GM12875 (cell line): Measurements from ENCODE around the gene NCOA4.
"Not testable (repeated sequence)": the region's sequence is repeated elsewhere in the genome, so short reads cannot be mapped to it uniquely, and the experiment has no call there.

Experiments used
- H3K4me3 ChIP-seq: one replicate; pipeline ENCODE4 v1.5.1; 2011; ENCODE audit warnings: low read depth, low read length, control low read depth
- TF ChIP-seq, protein P1 (sequence below): IDR thresholded peaks from 2 replicates; pipeline ENCODE4 v1.5.1; 2011; ENCODE audit warnings: low read depth, mild to moderate bottlenecking, control low read depth, inconsistent platforms, low read length, moderate library complexity, borderline replicate concordance; ENCODE audit not compliant: insufficient read depth

Gene NCOA4

DNA sequence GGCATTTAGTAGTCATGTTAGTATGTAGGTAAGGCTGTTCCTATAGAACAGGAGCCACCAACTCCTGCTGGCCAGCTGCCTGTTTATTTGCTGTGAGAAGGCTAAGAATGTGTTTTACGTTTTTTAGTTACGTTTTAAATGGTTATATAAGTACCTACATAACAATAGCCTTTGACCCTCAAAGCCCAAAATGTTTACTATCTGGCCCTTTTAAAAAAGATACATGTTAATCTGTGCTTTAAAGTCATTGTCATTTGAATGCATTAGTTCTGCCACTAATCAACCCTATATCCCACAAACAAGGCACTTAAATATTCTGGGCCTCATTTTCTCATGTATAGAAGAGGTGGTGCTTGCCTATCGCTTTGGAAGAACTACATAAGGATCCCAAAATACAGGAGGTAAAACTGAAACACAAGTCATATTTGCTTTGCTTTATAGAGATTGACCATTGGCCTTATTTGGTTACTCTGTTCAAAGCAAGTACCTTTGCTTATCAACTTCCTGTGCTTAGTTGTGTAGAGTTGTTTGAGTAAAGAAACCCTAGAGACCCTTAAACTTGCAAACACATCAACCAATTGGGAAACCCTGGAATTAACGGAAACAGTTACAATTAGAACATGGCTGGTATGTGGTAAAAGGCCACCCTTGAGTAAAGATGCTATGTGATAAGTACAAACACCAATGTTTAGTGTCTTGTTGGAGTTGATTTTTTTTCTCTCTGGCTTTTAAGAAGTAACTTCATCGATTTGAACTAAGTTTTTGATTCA lies 32.2 kb downstream of the NCOA4 start:
- no peak overlapping the region for H3K4me3 ChIP-seq
- TF ChIP-seq, protein P1, sequence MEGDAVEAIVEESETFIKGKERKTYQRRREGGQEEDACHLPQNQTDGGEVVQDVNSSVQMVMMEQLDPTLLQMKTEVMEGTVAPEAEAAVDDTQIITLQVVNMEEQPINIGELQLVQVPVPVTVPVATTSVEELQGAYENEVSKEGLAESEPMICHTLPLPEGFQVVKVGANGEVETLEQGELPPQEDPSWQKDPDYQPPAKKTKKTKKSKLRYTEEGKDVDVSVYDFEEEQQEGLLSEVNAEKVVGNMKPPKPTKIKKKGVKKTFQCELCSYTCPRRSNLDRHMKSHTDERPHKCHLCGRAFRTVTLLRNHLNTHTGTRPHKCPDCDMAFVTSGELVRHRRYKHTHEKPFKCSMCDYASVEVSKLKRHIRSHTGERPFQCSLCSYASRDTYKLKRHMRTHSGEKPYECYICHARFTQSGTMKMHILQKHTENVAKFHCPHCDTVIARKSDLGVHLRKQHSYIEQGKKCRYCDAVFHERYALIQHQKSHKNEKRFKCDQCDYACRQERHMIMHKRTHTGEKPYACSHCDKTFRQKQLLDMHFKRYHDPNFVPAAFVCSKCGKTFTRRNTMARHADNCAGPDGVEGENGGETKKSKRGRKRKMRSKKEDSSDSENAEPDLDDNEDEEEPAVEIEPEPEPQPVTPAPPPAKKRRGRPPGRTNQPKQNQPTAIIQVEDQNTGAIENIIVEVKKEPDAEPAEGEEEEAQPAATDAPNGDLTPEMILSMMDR = no peak

DNA sequence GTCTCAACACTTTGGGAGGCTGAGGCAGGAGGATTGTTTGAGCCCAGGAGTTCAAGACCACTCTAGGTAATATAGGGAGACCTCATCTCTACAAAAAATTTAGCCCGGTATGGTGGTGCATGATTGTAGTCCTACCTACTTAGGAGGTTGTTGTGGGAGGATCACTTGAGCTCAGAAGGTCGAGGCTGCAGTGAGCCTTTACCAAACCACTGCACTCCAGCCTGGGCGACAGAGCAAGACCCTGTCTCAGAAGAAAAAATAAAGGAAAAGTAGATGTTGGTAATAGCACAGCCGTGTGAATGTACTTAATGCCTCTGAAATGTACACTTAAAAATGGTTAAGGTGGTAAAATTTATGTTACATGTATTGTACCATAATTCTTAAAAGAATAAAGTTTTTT lies 32.9 kb downstream of the NCOA4 start:
- H3K4me3 ChIP-seq = no peak overlapping the region
- TF ChIP-seq, protein P1 = no peak

DNA sequence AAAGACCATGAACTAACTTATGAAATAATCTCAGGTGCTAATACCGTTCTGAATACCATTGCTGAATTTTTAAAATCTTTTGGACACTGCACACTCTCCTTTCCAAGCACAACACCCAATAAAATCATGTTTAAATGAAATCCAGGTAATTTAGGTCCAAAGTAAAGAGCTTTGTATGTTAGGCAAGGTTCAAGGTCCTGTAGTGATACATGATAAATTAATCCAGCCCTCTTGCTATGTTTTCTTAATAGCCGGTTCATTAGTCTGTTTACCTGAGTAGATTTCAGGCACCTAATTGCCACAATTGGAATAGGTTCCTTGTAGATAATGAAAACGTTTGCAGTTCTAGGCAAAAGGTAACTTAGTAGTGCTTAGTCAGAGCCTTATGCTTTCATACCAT lies 44.8 kb downstream of the NCOA4 start:
- not testable (repeated sequence) for H3K4me3 ChIP-seq

DNA sequence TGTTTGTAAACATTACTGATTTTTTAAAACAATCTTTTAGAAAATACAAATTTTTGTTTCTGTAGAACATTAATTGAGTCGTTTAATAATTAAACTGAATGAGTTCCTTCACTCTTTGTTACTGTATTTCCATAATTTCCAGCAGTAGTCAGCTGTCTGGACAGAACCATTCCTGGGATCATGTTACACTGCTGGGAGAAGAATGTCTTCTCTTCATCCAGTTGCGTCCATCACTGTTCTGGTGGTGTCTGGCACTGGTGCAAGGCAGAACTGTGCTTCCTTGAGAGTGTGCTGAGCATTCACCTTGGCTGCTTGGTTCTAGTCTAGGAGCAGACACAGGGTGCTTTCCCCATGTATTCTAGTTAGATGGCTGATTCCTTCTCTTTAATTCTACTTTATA lies 46.0 kb downstream of the NCOA4 start:
- H3K4me3 ChIP-seq = not testable (repeated sequence)

DNA sequence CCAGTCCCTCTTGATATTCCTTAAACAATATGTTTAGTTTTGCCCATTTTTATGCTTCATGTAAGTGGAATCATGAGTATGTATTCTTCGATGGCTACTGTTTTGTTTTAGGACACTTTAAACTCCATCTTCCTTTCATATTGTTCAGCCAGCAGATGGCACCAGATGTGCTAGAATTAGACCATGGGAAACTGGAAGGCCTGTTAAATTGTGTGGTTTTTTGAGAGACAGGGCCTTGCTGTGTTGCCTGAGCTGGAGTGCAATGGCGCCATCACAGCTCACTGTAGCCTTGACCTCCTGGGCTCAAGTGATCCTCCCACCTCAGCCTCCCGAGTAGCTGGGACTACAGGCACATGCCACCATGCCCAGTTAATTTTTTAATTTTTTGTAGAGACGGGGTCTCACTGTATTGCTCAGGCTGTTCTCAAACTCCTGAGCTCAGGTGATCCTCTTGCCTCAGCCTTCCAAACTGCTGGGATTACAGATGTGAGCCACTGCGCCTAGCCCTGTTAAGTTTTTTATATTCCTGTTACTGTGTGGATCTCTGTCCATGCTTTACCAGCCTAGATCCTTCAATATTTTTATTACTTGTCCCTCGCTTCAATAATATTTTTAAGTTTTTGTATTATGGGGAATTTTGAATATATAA lies 46.8 kb downstream of the NCOA4 start:
- H3K4me3 ChIP-seq = not testable (repeated sequence)

DNA sequence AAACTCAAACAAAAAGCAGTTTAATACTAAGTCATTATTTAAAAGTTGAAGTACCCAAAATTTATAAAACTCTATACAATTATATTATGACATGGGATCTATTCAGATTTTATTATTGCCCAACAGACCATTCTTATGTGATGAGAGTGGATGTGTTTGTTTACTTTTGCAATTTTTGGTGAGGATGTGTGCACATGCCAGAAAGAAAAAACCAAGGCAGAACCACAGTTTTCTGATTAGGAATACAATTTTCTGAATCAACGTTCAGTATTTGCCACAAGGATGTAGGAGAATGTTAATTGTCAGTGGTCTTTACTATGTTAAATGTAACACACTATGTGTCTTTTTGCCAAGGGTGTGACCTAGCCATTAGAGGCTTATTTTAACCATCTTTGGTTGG lies 49.1 kb downstream of the NCOA4 start:
- H3K4me3 ChIP-seq = not testable (repeated sequence)

DNA sequence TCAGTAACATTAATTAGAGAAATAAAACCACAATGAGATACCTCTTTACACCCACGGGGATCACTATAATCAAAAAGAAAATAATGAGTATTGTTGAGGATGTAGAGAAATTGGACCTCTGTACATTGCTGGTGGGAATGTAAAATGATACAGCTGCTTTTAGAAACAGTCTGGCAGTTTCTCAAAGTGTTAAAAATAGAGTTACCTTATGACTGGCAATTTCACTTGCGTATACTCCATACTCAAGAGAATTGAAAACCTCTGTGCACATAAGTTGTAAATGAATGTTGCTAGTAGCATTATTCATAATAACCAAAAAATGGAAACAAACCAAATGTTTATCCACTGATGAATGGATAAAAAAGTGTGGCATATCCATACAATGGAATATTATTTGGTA lies 51.9 kb downstream of the NCOA4 start:
- not testable (repeated sequence) for H3K4me3 ChIP-seq

DNA sequence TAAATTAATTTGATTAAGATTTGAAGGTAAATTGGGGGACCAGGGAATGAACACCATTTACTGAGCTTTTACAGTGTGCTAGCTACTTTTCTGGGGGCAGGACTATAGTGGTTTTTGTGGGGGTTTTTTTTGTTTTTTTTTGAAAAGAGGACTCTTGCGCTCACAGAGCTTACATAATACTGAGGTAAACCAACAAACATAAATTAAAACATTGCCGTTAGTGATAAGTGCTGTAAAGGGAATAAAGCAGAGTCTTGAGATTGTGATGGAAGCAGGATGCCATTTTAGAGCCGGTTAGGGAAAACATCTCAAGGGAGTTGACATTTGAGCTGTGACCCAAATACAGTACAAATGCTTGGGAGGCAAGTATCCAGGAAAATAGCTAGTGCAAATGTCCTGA lies 56.4 kb downstream of the NCOA4 start:
- H3K4me3 ChIP-seq = not testable (repeated sequence)

DNA sequence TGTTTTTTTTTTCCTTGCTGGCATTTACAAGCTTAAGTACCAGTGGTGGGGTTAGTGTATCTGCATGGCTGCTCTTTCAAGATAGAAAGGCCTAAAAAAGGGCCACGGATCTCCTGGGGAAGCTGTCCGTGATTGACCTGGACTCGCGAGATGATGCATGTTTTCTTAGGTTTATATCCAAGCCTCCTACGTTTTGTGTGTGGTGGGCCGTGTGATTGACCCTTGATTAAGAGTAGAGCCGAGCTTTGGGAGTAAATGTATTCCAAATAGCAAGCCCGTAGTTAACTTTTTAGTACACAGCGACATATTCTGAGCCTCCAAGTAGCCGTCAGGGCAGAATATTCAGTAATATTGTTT lies 57.6 kb downstream of the NCOA4 start:
- H3K4me3 ChIP-seq = peak overlapping the region; percentile 75

DNA sequence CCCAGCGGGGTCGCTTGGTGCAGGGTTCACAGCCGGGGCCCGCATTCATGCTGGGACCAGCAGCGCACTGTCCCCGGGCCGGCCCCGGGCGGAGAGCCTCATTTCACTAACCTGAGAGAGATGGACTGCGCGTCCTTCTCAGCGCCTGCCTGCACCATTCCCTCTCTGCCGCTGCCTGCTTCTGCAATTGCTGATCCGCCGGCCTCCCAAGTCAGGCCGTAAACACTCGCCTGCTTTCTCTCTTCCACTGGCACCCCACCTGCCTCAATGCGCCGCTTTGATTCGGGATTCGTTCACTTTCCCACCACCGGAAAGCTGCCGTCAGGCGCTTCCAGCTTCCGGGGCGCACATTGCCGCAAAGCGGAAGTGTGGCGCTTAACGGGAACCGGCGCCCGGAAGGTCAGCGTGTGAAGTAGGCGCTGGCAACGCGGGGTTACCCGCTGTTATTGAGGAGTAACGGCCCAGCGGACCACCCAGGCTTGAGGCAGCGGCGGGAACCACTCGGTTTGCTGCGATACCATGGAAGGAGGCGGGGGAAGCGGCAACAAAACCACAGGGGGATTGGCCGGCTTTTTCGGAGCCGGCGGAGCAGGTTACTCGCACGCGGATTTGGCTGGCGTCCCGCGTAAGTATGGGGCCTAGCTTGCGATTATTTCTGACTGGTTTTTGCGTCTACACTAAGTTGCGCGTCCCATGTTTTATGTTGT lies 58.2 kb downstream of the NCOA4 start, which contains the start of gene TIMM23:
Gene TIMM23, plus strand, starts transcription at position 384 of the 707 bp plus-strand sequence. Its CDS starts 136 bp downstream, at position 520.
- peak within 1 kb of the TSS; percentile 75 for H3K4me3 ChIP-seq

DNA sequence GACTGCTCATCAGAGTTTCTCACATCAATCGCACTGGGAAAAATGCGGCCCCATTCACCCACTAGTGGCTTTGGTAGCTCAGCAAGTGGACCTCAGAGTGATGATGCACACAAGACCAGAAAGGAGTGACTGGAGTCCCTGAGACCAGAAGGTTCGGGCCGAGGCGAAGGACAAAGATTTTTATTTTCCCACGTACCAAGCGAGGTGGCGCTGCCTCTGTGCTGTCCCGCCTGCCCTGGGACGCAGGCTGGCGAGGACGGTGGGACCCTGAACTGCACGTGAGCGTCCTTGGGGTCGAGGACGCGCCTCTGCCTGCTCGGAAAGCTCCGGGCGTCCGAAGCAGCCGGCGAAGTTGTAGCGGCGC lies 58.7 kb downstream of the NCOA4 start:
- H3K4me3 ChIP-seq = peak overlapping the region; percentile 75

DNA sequence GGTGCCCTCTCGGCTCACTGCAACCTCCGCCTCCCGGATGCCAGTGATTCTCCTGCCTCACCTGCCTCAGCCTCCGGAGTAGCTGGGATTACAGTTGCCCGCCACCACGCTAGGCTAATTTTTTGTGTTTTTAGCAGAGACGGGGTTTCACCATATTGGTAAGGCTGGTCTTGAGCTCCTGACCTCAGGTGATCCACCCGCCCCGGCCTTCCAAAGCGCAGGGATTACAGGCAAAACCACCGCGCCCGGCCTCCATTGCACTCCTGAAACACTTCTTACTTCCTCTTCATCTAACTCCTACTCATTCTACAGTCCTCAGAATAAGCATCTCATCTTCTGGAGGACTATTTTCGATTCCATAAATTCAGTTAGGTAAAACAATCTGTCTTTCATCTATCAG lies 59.4 kb downstream of the NCOA4 start:
- peak overlapping the region; percentile 75 for H3K4me3 ChIP-seq

DNA sequence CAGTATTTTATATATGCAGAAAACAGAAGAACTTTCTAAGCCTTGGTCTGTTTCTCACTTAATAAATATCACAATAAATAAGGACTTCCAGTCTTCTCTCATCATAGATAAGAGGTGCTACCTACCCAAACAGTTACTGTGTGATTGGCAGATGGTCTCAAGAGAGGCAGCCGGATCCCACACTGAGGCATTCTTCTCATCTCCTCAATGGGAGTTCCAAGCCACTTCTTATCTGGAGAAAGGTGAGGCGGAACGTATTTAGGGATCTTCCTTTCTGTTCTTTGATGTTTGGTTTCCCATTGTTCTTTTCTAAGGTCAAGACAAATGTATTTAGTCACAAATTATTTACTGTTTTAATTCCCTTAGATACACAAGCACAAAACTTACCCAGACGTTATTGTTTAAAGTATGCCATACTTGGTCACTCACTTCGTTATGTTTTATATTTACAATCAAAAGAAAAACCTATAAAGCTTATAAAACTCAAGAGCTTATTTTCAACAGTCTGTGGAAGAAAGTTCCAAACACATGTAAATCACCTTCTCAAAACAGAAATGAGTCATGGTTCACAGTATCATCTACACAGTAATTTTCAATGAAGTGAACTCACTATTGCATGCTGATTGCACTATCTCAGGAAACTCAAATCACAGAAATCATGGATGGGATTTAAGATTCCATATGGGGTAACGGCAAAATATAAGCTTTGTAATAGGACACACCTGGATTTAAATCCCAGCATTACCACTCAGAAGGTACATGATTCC lies 67.6 kb downstream of the NCOA4 start:
- not testable (repeated sequence) for H3K4me3 ChIP-seq

DNA sequence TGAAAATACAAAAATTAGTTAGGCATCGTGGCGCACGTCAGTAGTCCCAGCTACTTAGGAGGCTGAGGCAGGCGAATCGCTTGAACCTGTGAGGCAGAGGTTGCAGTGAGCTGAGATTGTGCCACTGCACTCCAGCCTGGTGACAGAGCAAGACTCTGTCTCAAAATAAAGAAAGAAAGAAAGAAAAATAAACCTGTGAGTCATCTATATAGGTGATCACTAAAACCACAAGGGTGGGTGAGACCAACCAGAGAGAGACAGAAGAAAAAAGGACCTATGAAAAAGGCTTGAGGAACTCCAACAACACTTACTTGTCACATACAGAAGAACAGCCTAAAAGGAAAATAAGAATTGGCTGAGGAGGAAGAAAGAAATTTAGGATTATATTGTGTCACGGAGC lies 72.5 kb downstream of the NCOA4 start:
- not testable (repeated sequence) for H3K4me3 ChIP-seq

DNA sequence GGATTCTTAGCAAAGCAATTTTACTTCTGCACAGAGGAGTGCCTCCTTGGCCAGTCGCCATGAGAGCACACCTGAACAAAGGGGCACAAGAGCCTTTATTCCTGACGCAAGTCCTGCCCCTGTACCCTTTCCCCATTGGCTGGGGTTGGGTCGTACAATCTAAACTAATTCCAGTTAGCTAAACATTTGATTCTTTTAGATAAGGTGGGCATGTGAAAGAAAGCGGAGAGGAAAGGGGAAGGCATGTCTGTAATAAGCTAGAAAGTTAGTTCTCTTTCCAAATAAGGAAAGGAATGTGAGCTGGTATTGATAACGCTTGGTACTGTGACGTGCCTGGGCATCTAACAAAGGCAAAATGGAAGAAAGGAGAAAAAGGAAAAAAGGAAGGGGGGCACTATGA lies 73.8 kb downstream of the NCOA4 start:
- not testable (repeated sequence) for H3K4me3 ChIP-seq
